Activated CD4-positive, alpha-beta T cell treated with anti-CD3 and anti-CD28 coated beads, Interleukin-2, amount 50 U/mL, for 16 hours (primary cell): ENCODE data around the gene CACNA1C.

Source experiments
- DNase-seq: peaks from one replicate; pipeline ENCODE4 v3.0.0-alpha.2; 2020

Gene CACNA1C

DNA sequence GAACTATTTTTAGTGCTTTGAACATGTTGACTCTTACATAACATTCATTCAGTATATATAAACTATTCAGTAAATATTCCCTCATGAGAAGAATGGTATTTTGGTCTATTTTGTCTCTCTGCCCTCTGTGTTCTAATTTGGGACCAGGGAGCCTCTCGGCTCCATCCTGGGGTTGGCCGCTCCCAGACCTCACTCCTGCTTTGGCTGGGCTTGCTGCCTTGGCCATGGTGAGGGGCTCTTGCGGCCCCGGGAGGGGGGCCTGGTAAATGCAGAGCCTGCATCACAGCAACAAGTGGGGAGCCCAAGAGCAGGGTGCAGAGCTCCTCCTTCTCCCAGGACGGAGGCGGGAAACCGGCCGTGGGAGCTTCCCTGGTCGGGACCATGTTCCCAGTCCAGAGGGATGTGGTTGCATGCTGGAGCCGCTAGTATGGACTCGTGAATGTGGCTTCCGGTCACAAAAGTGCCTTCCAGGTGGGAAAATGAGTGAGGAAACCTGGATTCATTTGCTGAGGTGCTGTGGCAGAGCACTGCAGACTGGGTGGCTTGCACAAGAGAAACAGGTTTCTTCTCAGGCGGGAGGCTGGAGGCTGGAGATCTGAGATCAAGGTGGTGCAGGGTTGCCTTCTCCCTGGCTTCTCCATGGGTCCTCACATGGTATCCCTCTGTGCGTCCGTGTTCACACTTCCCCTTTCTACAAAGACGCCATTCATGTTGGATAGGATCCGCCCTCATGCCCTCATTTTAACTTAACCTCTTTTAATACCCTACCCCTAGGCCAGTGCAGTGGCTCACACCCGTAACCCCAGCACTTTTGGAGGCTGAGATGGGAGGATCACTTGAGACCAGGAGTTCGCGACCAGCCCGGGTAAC, 250.2 kb downstream of the CACNA1C start:
- no peak for DNase-seq

DNA sequence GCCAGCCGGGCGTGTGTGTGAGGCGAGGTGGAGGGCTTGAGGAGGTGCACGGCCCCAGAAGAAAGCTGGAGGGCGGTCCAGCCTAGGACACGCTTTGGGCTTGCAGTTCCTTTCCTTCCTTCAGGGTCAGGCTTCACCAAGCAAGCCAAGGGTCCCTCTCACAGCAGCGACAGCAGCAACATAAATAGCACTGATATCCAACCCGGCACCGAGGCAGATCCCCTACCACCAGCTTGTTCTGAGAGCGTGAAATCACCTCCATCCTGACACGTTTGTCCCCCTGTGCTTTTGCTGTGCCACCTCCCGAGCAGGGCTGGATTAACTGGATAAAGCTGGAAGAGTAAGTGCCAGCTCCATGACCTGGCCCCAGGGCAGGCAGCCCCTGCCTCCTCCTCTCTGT, 251.4 kb downstream of the CACNA1C start:
- no peak for DNase-seq

DNA sequence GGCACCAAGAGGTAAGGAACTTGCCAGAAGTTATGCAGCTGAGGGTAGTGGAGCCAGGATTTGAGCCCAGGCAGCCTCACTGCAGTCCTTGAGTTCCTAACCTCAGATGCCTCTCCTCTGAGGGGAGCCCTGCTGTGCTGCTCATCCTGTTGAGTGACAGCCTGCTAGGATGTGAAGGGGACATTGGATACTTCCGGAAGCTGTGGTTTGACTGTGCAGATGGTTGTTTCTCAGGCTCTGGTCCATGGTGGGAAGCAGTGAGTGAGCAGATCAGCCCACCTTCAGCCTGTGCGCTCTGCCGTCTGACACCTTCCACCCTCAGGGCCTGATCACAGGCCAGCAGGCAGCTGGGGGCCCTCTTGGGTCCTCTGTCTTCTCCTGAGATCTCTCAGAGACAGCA, 253.2 kb downstream of the CACNA1C start:
- no peak for DNase-seq

DNA sequence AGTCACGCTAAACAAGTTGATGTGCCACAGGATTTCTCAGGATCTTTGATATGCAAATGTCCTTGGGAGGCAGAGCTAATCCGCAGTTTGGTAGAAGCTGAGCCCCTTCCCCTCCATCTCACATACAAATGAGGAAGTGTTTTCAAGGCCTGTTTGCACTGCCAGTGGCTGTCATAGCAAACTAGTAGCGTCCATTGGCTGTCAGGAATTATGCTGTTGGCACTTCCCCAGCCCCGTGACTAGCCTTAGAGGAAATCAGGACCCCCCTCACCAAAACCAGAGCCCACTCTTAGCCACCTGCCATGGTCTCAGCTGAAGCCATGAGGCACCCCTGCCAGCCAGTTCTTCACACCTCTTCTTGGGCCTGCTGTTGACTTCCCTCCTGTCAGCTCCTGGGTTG, 253.9 kb downstream of the CACNA1C start:
- no peak for DNase-seq

DNA sequence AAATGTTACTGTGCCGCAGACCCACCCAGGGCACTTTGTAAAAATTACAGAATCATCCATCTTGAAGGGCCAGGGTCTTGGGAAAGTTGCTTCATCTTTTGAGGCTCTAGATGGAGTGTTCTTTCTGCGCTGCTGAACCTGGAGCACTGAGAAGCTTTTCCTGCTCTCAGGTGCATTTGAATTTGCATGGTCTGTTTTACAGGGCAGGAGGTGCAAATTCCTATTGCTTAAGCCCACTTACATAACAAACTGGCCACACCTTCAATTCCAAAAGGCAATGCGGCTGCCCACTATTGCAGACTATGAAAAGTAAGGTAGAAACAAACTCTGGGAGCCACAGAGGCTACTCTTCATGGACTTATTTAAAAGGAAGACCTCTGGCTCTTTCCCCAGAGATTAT, 254.8 kb downstream of the CACNA1C start:
- no peak for DNase-seq

DNA sequence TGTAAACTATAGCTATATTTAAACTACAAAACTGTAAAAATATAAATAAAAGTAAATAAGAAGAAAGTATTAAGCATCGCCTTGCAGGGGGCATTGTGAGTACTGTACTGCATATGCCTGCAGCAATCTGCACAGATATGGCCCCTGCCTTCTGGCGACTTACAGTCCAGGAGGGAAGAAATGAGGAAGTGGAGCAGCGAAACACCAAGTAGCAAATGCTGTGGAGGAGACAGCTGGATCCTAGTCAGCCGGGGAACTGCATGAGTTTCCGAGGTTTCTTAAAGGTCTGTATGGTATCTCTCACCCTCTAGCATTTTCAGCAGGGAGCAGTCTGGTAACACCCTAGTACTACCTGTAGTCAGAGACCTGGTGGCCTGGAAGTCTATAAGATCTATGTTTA, 256.9 kb downstream of the CACNA1C start:
- DNase-seq: no peak

DNA sequence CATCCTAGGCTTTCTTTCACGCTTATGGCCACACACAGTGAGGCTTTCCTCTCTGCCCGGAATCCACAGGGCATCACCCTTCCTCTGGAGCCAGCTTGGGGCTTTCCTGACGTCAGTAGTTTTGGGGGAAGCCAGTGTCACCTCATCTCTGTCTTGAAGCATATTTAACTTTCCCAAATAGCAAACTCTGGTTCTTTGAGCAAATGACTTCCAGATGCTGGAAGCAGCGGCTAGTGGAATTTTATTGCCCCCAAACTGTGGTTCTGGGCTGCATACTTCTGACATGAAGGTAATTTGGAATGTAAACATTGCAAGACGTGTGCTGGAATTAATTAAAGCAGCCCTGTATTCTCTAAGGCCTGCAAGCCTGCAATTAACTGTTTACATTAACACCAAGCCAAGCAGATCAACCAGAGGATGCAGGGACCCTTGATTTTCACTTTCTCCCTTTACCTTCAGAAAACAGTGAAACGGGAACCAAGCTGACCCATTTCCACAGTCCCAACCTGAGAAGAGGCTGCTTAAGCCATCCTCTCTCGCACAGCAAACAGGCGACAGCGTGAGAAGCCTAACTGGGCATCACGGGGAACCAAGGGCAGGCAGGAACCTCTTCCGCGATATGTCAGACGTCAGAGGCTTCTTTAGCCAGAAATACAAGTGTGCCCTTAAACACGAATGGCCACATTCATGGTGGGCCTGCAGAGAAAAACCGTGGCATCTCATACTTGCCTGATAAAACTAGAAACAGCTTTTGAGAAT, 258.4 kb downstream of the CACNA1C start:
- DNase-seq: no peak

DNA sequence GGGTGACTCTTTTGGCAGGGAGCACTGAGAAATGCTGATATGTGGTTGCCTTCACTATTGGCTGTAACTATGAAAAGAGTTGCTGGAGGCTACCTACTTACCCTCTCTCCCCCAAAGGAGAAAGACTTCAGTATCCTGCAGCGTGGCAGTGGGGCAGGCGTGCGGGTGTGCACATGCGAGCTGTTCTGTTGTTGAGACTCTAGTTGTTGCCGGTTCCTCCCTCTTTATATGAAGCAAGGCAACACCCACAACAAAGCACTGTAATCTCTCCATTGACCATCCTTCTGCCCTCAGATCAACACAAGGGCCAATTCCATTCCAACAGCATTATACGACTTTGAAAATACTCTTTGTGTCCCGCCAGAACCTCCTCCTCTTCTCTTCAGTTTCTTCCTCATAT, 259.4 kb downstream of the CACNA1C start:
- no peak for DNase-seq

DNA sequence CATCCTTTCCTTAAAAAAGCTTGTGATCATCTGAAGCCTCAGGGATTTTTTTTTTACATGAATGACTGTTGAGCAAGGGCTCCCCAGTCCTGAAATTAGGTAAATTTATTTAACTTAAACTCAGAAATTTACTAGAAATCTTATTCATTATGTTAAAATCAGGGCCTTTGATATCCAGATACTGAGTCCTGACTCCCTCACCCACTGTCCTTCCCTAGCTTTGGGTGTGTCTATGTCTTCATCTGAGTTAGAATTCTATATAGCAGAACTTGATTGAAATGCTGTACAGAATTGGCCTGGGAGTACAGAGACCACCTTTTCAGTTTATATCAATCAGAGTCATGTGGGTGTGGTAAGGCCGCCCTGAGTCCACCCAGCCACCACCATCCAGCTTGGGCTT, 260.0 kb downstream of the CACNA1C start:
- no peak for DNase-seq

DNA sequence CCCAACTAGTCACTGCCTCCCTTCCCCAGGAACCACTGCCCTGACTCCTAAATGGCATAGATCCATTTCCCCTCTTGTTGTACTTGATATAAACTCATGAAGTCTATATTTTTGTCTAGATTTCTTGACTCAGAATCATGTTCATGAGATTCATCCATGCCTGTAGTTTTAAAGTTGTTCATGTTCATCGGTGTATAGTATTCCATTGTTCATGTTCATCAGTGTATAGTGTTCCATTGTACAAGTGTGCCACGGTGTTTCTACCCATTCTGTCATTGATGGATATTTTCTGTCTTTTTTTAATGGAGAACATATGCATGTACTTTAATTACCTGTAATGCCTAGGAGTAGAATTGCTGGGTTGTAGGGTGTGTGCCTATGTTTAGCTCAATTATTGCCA, 261.7 kb downstream of the CACNA1C start:
- no peak for DNase-seq

DNA sequence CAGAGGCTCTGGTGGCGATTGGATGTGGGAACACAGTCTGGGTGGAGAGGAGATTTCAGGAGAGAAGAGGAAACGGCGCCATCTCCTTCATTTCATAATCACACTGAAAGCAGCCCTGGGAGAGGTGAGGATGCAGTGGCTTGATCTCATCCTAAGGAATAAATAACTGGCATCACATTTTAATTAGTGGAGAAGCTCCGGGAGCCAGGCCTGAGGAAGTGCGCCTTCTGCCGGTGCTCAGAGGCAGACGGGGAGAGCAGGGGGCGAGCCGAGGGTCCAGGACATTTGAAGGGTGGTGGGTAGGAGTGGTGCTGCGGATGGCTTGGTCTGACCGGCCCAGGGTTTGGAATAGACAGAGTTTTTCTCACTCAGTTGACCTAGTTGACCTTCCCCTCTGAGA, 265.0 kb downstream of the CACNA1C start:
- DNase-seq: no peak

DNA sequence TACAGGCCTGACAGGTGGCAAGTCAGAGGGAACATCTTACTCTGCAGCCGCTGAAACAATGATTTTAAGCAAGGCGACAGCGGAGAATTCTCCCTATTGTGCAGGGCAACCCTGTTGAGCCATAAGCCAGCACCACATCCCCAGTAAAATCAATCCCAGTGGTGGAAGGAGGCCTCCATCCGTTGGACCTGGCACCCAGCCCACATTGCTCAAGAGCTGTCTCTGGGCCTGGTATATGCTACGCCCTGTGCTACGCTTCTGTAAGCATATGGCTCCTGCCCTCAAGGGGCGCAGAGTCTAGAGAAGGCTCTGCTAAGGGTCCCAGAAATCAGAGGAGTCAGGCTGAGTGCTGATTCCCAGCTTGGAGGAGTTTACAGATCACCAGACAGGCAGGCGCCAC, 265.5 kb downstream of the CACNA1C start:
- no peak for DNase-seq

DNA sequence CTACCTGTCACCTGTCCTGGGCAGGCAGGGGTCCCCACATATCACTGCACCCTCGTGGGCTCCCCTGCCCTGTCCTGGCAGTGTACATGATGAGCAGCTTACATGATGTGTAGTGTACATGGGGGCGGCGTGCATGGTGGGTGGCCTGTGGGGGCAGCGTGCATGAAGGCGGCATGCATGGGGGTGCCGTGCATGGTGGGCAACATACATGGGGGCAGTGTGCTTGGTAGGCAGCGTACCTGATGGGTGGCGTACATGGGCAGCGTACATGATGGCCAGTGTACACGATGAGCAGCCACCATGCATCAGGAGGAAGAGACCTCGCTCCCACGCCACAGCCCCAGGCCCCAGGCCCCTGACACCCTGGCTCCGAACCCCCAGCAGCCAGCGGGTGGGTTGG, 266.3 kb downstream of the CACNA1C start:
- no peak for DNase-seq

DNA sequence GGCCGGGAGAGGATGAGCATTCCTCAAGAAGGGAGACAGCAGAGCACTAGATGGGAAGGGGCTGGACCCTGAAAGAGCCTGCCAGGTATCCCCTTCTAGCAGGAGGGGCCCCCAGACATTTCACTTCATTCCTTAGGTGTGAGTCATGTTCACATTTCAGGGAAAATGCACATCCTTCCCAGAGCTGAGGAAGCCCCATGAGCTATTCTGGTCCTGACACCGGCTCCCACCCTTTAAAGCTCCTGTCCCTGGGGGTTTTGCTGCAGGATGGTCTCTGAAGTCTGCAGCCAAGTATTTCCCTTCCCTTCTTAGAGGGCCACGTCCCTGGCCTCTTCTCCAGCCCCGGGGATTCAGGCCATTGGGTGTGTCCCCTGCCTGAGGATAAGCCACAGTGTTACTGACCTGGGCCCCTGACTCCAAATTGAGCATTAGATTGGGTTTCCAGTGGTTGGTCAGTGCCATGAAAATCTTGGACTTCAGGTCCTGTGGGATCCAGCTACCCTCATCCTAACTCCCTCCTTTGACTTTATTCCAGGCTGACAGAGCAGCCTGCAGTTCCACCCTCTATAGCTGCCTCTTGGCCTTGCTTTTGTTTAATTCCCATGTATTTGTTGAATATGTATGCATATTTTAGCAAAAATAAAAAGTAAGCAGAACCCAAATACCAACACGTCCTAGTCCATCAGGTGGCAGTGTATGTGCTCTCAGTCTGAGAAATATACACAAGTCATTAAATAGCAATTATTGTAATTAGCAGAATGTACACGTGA, 267.1 kb downstream of the CACNA1C start:
- DNase-seq: no peak

DNA sequence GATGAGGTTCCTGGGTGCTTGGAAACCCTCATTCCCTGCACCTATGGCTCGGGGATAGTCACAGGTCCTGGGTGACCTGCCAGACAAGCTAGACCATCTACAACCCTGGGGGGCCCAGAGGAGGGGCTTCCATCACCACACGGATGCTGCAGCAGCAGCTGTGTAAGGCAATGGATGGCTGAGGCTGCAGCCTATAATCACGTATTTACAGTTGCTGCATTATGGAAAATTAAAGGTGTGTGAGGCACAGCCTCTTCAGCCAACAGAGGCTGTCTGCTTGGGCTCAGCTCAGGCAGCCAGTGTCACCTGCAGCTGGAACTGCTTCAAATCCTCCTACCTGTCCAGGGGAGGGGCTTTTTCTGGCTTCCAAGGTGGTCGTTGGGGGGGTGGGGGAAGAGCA, 268.1 kb downstream of the CACNA1C start:
- no peak for DNase-seq

DNA sequence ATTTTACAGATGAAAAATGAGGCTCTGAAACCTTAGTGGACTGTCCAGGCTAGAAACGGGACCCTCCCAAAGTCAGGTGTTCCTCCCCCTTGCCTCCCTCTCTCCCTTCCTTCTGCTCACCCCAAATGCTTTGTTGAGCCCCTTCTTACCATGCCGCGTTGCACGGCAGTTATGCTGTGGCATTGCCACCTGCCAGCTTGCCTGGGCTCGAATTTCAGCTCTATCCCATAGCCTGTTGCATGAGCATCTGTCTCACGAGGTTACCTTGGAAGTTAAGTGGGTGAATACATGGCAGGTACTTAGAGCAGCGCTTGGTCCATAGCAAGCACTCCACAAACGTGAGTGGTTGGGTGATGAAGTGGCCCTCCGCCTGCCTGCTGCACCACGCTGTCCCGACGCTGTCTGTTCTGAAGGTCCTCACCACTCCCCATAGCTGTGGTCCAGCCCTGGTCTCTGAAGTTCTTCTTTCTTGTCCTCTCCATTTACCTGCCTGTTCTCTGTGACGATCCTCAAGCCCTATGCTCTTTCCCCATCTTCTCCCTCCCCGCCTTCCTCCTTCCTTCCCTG, 269.9 kb downstream of the CACNA1C start:
- no peak for DNase-seq

DNA sequence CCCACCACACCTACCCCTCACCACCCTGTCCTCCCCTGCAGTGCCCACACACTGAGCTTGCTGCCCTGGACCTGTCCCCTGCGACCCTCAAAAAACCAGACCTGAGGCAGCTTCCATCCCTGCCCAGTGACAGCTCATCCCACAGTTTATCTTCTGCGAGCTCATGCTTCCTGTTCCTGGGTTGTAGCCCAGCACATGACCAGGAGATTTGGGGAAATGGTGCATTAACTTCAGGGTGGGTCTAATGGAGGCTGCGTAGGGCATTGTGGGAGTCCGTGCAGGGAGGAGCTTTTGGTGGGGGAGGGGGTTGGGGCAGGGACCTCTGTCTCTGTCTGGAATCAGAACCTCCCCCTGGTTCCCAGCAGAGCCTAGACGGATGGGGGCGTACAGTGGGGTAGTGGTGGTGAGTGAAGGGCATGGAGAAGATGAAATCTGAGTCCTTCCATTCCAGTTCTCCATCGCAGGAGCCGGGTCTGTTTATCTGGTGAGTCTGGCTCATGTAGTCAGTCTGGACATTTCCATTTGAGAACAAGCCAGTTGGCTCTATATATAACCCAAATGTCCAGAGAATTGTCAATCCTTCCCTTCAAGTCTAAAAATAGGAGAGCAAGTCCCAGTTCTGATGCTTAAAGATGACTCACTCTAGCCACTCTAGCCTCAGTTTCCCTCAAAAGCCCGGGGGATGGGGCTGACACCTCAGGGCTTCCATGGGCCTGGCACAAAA, 270.9 kb downstream of the CACNA1C start:
- no peak for DNase-seq

DNA sequence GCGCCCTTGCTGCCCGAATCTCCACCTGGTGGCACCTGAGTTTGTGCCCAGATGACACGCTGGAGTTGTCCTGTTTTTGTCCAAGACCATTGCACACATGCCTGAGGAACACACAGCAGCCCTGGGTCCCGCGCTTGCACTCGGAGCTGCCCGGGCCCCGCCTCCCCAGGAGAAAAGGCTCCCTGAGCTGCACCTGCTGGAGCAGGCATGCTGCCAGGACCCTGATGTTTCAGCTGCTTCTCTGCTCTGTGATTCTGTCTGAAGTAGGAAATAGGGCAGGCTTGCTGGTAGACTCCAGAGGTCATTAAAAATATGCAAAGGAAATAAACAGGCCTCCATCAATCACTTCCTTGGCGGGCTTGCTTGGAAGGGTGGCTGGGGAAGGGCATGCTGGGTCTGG, 271.6 kb downstream of the CACNA1C start:
- DNase-seq: no peak

DNA sequence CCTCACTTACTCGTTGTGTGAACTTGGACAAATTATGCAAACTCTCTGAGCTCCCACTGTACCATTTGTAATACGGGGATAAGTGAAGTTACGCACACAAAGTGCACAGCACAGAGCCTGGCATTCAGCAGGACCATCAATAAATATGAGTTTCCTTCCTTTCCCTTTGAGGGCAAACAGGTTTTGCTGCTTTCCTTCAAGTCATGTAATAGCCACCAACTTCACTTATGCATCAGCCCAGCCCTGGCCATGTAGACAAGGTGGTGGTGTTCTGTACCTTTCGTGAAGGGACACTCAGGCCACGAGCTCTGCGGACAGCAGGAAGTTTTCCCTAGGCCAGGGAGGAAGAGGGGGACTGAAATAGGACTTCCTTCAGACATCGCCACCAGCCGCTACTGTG, 272.7 kb downstream of the CACNA1C start:
- DNase-seq: no peak

DNA sequence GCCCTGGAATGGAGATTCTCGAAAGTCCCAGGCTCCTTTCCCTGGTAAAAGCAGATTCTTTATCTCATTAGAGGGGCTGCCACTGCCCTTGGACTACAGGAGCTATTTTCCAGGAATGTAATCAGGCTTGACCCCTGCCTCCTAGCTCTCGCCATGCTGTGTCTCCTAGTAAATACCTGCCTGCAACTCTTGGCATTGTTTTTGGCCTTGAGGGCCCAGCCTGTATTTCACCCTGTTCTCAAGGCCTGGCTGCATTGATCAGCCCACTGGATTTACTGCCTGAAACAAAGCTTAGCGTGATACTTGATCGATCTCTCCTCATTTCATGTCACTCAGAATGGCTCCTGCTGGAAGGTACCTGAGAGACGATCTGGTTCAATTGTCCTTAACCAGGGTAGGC, 273.7 kb downstream of the CACNA1C start:
- no peak for DNase-seq

DNA sequence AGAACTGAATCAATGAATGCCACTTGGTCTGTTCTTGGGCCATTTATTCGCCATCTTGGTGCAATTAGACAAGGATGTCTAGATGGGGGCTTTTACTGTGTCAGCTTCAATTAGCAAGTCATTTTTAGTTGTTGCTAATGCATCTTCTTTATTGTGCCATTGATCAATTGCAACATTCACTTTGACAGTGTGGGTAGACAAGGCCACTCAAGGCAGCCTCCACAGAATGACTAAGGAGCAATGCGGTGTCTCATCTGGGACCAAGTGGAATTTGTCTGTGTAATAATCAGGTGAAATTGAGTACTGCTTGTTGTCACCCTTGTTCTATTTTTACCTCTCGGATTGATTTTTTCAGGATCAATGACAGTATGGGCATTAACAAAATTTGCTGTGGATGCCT, 275.9 kb downstream of the CACNA1C start:
- no peak for DNase-seq

DNA sequence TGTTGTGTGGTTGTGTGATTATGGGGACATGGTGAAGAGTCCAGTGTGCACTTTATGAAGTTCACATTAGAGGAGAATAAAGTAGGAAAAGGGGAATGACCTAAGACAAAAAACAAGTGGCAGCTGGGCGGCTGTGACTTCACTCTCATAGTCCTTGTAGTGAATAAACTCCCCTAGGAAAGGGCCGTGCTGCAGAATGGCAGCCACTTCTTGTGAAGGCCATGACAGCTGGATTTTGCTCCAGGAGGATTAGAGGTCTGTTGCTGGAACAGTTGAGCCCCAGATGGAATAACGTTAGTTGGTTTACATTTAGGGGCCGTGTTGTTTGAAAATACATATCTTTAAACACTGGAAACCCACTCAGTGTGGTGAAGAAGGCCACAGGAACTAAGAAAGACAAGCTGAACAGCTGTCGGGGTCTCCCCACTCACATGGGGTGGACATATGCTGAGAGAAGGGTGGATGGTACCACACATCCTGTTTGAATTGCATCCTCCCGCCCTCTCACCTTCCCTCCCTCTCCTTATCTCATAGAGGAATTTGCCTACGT, 276.9 kb downstream of the CACNA1C start:
- no peak for DNase-seq
